Activated CD4-positive, CD25-positive, alpha-beta regulatory T cell treated with anti-CD3 and anti-CD28 coated beads, Interleukin-2, amount 50 U/mL, for 72 hours (primary cell): ENCODE results near the gene DNAL4.

Source experiments
- DNase-seq: peaks from one replicate; pipeline ENCODE4 v3.0.0; 2021

The DNAL4 gene

DNA sequence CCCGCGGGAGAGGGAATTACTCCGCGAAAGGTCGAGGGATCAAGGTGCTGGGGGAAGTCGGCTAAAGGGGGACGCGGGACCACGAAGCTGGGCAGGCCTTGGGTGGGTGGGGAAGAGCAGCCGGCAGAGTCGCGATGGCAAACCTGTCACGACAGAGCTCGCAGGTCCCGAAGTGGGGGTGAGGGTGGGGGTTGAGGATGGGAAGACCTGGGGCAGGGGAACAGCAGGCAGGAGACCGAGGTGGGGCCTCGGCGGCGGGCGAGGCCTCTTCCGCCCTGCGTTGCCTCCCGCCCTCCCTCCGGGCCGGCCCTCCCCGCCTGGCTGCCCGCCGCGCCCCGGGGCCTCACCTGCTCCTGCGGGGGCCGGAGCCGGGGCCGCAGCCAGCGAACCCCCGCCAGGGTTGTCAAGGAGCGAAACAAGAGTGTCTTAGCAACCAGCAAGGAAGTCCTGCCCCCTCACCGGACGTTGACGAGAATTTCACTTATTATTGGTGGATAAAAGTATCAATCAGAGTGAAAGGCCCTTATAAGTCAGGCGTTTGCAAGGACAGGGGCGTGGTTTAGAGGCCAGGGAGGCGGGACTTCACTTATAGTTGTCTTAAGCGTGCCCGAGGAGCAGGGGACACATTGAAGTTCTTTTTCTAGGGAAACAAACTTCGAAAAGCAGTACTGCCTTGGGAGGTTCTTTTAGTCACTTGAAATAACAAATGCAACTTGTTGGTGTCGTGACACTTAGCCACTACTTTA is at the start of gene DNAL4:
TSS of gene DNAL4 (minus strand) at position 423 of the 746 bp plus-strand sequence. CDS start 11,412 bp downstream, outside the sequence.
- peak; percentile 85 for DNase-seq

DNA sequence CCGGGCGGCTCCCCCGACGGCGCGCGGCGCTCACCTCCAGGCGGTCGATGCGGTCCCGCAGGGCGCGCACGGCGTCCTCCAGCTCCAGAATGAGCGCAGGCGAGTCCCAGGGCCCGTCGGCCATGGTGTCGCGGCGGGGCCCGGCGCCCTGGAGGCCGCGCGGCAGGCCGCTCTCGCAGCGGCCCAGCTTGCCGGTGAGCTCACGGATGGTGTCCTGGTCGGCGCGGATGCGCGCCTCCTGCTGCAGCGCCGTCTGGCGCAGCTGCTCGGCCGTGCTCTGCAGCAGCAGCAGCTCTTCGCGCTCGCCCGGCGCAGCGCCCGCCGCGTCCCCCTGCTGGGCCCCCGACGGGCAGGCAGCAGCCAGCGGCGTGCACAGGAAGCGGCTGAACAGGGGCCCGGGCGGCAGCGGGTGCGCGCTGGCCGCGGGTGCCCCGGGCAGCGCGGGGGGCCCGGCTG is 49.3 kb upstream of the DNAL4 start:
- DNase-seq, result peak; percentile 53

GRCh38 chr22:38842512-38843200 is 48.7 kb upstream of the DNAL4 start:
- DNase-seq, result no peak

DNA sequence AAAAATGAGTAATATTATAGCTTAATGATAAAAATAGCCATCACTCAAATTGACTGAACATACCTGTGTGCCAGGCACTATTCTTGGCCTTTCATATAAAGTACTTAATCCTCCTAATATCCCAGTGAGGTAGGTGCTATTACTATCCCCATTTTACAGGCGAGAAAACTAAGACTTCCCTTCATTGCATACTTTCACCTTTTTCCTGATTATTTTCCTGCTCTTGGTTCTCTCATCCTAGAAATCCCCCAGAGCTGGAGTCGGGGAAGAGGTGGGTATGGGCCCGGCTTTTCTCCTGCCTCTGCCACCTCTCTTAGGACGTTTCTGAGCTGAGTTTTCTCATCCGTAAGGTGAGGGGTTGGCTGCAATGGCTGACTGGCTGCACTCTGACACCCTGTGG is 47.7 kb upstream of the DNAL4 start:
- no peak for DNase-seq

- DNase-seq, result no peak
Measured at GRCh38 chr22:38841211-38841610, 47.3 kb upstream of the DNAL4 start.

DNA sequence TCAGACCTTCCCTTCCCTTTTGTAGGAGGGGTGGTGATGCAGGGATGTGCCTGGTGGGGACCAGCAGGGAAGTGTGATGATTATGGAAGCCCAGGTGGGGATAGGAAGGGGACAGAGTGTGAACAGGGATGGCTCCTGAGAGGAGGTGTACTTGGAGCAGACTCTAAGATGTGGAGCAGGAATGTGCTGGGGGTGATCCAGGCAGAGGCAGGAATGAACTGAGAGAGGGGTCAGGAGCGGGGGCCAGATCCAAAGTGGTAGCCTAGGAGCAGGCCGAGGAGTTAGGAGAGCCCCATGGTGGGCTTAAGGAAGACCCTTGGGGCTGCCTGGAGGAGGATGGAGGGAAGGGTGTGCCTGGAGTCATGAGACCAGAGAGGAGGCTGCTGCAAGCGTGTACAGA is 46.2 kb upstream of the DNAL4 start:
- no peak for DNase-seq

DNA sequence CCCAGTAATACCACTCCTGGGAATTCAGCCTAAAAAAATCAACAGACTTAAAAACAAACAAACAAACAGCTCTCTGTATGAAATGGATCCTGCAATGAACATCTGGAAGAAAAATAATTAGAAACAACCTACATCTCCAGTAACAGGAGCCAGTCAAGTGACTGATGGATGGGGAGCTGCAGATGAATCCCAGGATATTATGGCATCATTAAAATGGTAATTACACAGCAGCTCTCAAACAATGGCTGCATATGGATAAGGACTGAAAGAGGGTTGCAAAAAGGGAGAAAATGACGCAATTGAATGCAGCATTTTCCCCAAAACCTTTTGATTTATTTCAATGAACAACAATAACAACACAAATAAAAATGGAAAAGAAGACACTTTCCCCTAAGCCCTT is 45.7 kb upstream of the DNAL4 start:
- DNase-seq, result no peak

DNA sequence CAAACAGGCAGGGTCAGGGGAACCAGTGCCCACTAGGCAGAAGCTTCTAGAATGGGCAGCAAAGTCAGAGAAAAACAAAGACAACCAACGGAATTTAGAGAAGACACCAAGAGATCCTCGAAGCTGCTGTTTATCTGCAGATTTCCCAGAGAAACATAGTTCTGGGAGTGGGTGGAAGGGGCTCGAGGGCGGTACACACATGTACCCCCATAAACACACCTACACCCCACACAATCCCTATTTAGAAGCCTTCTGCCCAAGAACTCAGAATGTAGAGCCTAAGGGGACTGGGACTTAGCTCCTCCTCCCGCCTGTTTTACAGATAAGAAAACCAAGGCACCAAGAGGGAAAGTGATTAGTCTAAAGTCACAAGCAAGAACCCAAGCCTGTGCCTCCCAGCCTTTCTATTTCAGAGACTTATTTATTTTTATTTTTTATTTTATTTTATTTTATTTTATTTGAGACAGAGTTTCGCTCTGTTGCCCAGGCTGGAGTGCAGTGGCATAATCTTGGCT is 43.5 kb upstream of the DNAL4 start:
- DNase-seq, result no peak

DNA sequence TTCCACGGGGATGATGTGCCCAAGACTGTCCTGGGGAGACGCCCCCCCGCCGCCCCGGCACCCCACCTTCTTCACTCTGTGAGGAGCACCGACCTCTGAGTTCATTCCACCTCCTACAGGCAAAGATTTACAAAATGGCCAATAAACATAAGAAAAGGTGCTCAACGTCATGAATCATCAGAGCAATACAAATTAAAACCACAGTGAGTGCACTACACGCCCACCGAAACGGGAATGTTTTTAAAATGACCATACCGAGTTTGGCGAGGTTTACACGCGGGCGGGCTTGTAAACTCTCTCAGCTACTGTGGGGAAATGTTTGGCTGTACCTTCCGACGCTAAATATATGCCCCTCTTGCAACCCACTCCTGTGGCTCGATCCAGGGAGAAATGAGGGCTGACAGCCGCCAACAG is 42.0 kb upstream of the DNAL4 start:
- DNase-seq, result no peak

GRCh38 chr22:38834991-38835390 is 41.0 kb upstream of the DNAL4 start:
- no peak for DNase-seq

DNA sequence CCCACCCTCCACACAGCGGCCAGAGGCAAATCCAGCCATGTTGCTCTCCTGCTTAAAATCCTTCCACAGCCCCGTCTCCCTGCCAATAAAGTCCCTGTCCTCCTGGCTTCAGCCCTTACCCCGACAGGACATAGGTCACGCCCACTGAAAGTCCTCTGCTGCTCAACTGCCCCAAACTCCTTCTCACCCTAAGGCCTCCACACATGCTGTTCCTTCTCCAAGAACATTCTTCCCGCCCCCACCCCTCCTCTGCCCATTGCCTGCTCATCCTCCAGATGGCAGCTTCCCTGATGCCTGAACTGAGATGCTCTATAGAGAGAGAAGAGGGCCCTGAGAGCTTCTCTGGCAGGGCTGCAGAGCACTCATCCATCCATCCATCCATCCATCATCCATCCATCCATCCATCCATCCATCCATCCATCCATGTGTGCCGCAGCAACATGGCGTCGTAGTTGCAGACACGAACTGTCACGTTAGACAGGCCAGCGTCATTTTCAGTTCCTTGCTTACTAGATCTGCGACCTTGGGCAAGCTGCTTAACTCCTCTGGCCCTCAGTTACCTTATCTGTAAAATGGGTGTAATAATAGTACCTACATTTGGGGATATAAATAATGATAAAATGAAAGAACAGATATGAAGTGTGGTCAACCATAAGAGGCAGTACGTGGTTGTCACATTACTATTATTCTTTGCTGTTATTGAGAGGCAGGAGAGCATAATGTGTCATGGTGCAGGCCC is 40.4 kb upstream of the DNAL4 start:
- DNase-seq, result no peak

DNA sequence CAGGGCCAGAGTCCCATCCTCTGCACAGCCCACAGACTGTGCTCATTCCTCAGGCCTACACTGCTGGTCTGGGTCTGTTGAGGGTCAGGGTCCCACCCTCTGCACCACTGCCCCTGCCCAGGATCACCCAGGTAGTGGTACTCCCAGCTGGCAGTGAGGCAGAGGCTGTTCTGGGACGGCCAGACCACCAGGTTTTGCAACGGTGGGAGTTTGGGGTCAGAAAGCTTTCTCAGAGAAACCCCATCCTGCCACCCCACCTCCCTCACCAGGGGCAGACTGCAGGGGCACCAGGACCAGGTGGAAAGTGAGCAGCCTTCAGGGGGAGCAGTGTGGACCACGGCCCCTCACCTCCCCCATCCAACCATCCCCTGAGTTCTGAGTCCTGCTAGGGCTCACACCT is 39.1 kb upstream of the DNAL4 start:
- no peak for DNase-seq

- no peak for DNase-seq
Measured at GRCh38 chr22:38832005-38832978, 38.3 kb upstream of the DNAL4 start.

DNA sequence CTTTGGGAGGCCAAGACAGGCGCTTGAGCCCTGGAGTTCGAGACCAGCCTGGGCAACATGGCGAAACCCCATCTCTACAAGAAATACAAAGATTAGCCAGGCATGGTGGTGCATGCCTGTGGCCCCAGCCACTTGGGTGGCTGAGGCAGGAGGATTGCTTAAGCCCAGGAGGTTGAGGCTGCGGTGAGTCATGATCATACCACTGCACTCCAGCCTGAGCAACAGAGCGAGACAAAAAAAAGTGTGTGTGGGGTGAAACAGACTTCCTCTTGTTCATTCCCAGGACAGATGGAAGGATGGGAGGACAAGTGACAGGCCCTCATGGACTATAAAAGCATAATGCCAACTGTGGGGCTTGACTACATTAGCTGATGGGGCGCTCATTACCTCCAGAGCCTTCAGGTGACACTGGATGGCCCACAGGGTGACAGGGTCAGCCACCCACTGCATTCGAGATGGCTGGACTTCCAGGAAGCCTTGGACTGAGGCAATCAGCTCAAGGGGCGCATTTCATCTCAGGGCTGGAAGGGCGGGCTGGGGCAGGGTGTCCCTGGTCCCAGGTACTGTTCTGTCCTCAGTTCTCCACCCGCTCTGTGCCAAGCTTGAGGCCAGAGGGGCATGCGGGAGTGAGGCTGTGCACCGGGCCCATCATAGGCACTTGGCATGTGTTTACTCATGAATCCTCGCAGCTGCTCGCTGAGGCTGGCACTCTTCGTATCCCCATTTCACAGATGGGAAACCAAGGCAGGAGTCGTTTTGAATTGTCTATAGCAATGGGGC is 37.4 kb upstream of the DNAL4 start:
- no peak for DNase-seq

DNA sequence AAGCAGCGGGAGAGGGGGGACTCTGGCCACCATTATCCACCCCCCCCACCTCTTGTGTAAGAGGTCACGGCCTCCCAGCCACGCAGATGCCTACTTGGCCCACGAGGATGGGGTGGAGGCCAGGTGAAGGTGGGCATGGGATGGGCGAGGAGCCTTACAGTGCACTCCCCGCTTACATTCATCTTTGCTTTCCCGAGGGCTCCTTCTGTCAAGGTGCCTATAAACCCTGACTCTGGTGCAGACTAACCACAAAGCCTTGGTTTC is 36.8 kb upstream of the DNAL4 start:
- no peak for DNase-seq

DNA sequence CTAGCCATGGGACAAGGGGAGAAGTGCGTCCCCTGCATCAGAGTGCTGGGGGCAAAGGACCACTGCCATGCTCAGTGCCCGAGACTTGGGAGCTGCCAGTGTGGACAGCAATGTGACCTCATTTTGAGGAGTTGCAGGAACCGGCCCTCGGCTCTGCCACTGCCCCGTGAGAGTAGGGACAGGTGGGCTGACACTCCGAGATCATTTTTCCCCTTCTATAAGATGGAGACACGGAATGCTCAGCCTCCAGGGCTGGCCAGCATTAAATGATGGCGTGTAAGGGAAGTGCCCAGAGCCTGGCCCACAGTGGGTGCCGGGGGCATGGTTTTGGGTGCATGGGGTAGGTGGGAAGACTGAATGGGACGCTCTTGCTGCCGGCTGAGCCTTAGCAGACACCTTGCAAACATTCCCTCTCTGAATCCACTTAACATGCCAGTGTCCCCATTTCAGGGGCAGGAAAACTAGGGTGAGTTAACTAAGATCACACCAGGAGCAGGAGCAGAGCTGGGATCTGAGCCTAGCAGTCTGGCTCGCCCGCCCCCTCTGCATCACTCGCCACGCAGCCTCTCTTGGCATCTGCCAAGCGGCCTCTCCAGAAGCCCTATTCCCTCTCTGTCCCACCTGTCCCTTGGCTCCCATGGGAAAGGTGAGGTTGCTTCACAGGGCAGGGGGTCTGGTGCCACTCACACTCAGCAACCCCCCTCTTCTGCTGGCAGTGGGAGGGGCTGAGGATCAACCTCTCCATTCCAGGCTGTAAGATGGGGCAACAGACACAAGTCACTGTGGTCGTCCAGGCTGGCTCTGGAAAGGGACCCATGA is 36.3 kb upstream of the DNAL4 start:
- DNase-seq, result no peak

GRCh38 chr22:38829485-38829884 is 35.5 kb upstream of the DNAL4 start:
- no peak for DNase-seq

GRCh38 chr22:38828616-38829205 is 34.8 kb upstream of the DNAL4 start:
- no peak for DNase-seq

GRCh38 chr22:38828191-38828590 is 34.2 kb upstream of the DNAL4 start:
- DNase-seq, result no peak

DNA sequence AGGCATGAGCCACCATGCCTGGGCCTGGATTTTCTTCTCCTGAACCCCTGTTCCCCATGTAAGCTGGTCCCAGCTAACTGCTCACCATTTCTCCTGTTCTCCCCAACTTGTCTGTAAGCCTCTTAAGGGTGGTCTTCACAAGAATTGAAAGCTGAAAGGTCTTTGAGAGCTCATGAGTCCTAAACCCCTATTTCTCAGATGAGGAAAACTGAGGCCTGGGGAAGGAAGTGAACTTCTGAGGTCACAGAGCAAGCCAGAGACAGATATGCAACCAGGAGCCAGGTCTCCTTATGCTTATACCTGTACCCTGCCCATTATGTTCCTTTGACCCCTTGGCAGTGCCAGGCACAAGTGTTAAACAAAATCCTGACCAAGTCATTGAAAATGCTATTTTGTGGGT is 33.6 kb upstream of the DNAL4 start:
- no peak for DNase-seq
